A549 (cell line): ENCODE data around the gene ZSCAN10. TPM values are rescaled to one million over a fixed set of nuclear protein-coding genes. Genes with fewer than 3 reads are reported as not detected.
"Not testable (repeated sequence)": the region's sequence is repeated elsewhere in the genome, so short reads cannot be mapped to it uniquely, and the experiment has no call there.

Experiments used
- ATAC-seq, 2 experiments: fragments of 200-7000 bp in 1 of 2; fragments of >200 bp in 1 of 2; cut with Nextera tagmentation in 1 of 2; cut with Tn5 transposase in 1 of 2; 3 replicates each; pipeline versions ENCODE4 v1.8.0 to v1.9.1; 2018 to 2020; ENCODE audit warnings: mild to moderate bottlenecking in 1 of 2, moderate library complexity in 1 of 2
- CTCF ChIA-PET: fragments of 300-600 bp; sonication (Branson Sonifier 250); formaldehyde crosslinking; extraction: SDS; loops from one replicate; lab custom pipeline; 2021; ENCODE audit warnings: antibody characterized with exemption, inconsistent platforms; lab: Yijun Ruan, JAX
- POLR2A ChIA-PET: fragments of 350-600 bp; formaldehyde crosslinking; extraction: SDS; loops from one replicate; lab custom pipeline; 2021; ENCODE audit warnings: antibody characterized with exemption, inconsistent platforms; lab: Yijun Ruan, JAX
- DNase-seq, 2 experiments: peaks; one replicate each; pipeline versions ENCODE4 v3.0.0 to v3.0.0-alpha.2; 2011 to 2016; ENCODE audit warnings: low read depth in 1 of 2, low spot score in 1 of 2
- FAIRE-seq: peaks from 2 replicates; lab custom pipeline; 2011; peaks lifted over from hg19 to GRCh38; lab: Jason Lieb, UNC
- H3K27ac ChIP-seq, 2 experiments: fragments of >200 bp; sonication (Bioruptor Twin); formaldehyde crosslinking; 3 replicates each; pipeline ENCODE4 v1.5.1; 2016 to 2017
- H3K4me1 ChIP-seq: fragments of >200 bp; sonication (Bioruptor Twin); formaldehyde crosslinking; 3 replicates; pipeline ENCODE4 v1.6.1; 2016
- H3K4me2 ChIP-seq: fragments of >200 bp; sonication (Bioruptor Twin); formaldehyde crosslinking; 3 replicates; pipeline ENCODE4 v1.6.1; 2016
- H3K4me3 ChIP-seq: fragments of >200 bp; sonication (Bioruptor Twin); formaldehyde crosslinking; 3 replicates; pipeline ENCODE4 v1.5.1; 2016
- H3K9me3 ChIP-seq: fragments of >200 bp; sonication (Bioruptor Twin); formaldehyde crosslinking; 3 replicates; pipeline ENCODE4 v1.6.1; 2016
- ATOH8 ChIP-seq: fragments of 250-450 bp; sonication (Bioruptor Pico); IDR thresholded peaks from 2 replicates; pipeline ENCODE4 v1.5.0; 2020; ENCODE audit warnings: low read depth, mild to moderate bottlenecking, moderate library complexity
- BCL3 ChIP-seq: fragments of >200 bp; sonication (Bioruptor Twin); formaldehyde crosslinking; IDR thresholded peaks from 3 replicates; pipeline ENCODE4 v1.6.1; 2016
- CBX2 ChIP-seq: fragments of 200-600 bp; sonication (generic); IDR thresholded peaks from 2 replicates; pipeline ENCODE4 v1.6.1; 2016; ENCODE audit warnings: low read depth, mild to moderate bottlenecking, borderline replicate concordance
- CBX8 ChIP-seq: fragments of 200-600 bp; sonication (generic); IDR thresholded peaks from 2 replicates; pipeline ENCODE4 v1.6.1; 2016
- CEBPB ChIP-seq, 2 experiments: fragments of >200 bp in 1 of 2; sonication (Bioruptor Twin) in 1 of 2; formaldehyde crosslinking in 1 of 2; IDR thresholded peaks; 2 replicates each; pipeline ENCODE4 v1.6.1; 2012 to 2016
- CTCF ChIP-seq: fragments of >200 bp; sonication (Bioruptor Twin); formaldehyde crosslinking; IDR thresholded peaks from 3 replicates; pipeline ENCODE4 v1.5.1; 2016
- EHF ChIP-seq: fragments of 250-450 bp; sonication (Bioruptor Pico); IDR thresholded peaks from 2 replicates; pipeline ENCODE4 v1.5.0; 2020; ENCODE audit warnings: mild to moderate bottlenecking
- ELK1 ChIP-seq: fragments of 150-350 bp; IDR thresholded peaks from 2 replicates; pipeline ENCODE4 v1.6.1; 2014; ENCODE audit warnings: low read depth, mild to moderate bottlenecking, low read length
- ESRRA ChIP-seq: fragments of 150-350 bp; IDR thresholded peaks from 2 replicates; pipeline ENCODE4 v1.6.1; 2014; ENCODE audit warnings: mild to moderate bottlenecking, low read length, borderline replicate concordance
- HOXB13 ChIP-seq: fragments of 250-450 bp; sonication (Bioruptor Pico); IDR thresholded peaks from 2 replicates; pipeline ENCODE4 v1.5.0; 2020; ENCODE audit warnings: low read depth, mild to moderate bottlenecking, moderate library complexity
- HOXB5 ChIP-seq: fragments of 250-450 bp; sonication (Bioruptor Pico); IDR thresholded peaks from 2 replicates; pipeline ENCODE4 v1.5.0; 2020; ENCODE audit warnings: mild to moderate bottlenecking, moderate library complexity
- KDM1A ChIP-seq: fragments of 200-600 bp; sonication (generic); IDR thresholded peaks from 2 replicates; pipeline ENCODE4 v1.6.1; 2016; ENCODE audit warnings: low read depth, mild to moderate bottlenecking
- MAZ ChIP-seq: fragments of 150-350 bp; IDR thresholded peaks from 2 replicates; pipeline ENCODE4 v1.6.1; 2014; ENCODE audit warnings: antibody characterized with exemption, low read depth, low read length, borderline replicate concordance
- NPAS2 ChIP-seq: fragments of 250-450 bp; sonication (Bioruptor Pico); IDR thresholded peaks from 2 replicates; pipeline ENCODE4 v1.8.0; 2022; ENCODE audit warnings: mild to moderate bottlenecking, moderate library complexity, borderline replicate concordance
- POLR2A ChIP-seq: IDR thresholded peaks from 2 replicates; pipeline ENCODE4 v1.6.1; 2012; ENCODE audit warnings: mild to moderate bottlenecking, low read length
- POLR2AphosphoS2 ChIP-seq: conservative IDR thresholded peaks from 2 replicates; pipeline ENCODE4 v1.6.1; 2012; ENCODE audit warnings: low read length, improper control_type of control experiment, inconsistent platforms
- RARB ChIP-seq: fragments of 250-450 bp; sonication (Bioruptor Pico); IDR thresholded peaks from 2 replicates; pipeline ENCODE4 v1.8.0; 2021; ENCODE audit warnings: mild to moderate bottlenecking, moderate library complexity
- RCOR1 ChIP-seq: fragments of 150-350 bp; IDR thresholded peaks from 2 replicates; pipeline ENCODE4 v1.6.1; 2014; ENCODE audit warnings: antibody characterized with exemption, low read length, low read depth
- SMC3 ChIP-seq: fragments of >200 bp; sonication (Bioruptor Twin); formaldehyde crosslinking; IDR thresholded peaks from 3 replicates; pipeline ENCODE4 v1.6.1; 2018; ENCODE audit warnings: inconsistent platforms
- SREBF2 ChIP-seq: fragments of 450-650 bp; IDR thresholded peaks from 2 replicates; pipeline ENCODE4 v1.6.1; 2014; ENCODE audit warnings: mild to moderate bottlenecking, moderate library complexity
- ZC3H11A ChIP-seq: fragments of 450-650 bp; IDR thresholded peaks from 2 replicates; pipeline ENCODE4 v1.6.1; 2014; ENCODE audit warnings: antibody characterized with exemption, mild to moderate bottlenecking
- ZFP36 ChIP-seq: fragments of 450-650 bp; IDR thresholded peaks from 2 replicates; pipeline ENCODE4 v1.6.1; 2014; ENCODE audit warnings: borderline replicate concordance; ENCODE audit not compliant: partially characterized antibody
- ZSCAN20 ChIP-seq: fragments of 250-450 bp; sonication (Bioruptor Pico); IDR thresholded peaks from 2 replicates; pipeline ENCODE4 v1.8.0; 2022; ENCODE audit warnings: mild to moderate bottlenecking, moderate library complexity
- WGBS: methylation state at CpG from one replicate; pipeline ENCODE4 v1.1.6; 2017; ENCODE audit errors: missing lambda C conversion rate; 5-methylcytosine and 5-hydroxymethylcytosine counted together
- polyA plus RNA-seq, 4 experiments: library from polyadenylated mRNA; depleted of rRNA in 3 of 4; stranded (reverse); fragments of >200 nt; fragmentation: RNase III in 1 of 4; extraction: RNeasy Plus Mini Kit Qiagen cat#74134 plus additional on column Dnase treatment in 1 of 4; gene quantifications; 2 replicates in 3 of 4; 3 replicates in 1 of 4; pipeline ENCODE4 v1.2.3, GENCODE V29; 2011 to 2017

Gene ZSCAN10
- polyA plus RNA-seq, 2 of the 4 experiments (the other 2 are of a cell fraction): 0.08 TPM; not detected in 1

- H3K9me3 ChIP-seq: no peaks in the 10 kb centered on the region
- H3K4me2 ChIP-seq: no peak overlapping the region
- ATAC-seq: no peak
- H3K4me3 ChIP-seq: no peak overlapping the region
- no peaks in the 10 kb centered on the region for H3K4me1 ChIP-seq
- CTCF ChIA-PET: interaction anchor here (0.7 to 0.9 kb wide), 2 partner anchors 10 to 26 kb away, joined by 3 to 5 read pairs; no protein-coding TSS in a partner anchor
- TF ChIP-seq ESRRA: no peak
- TF ChIP-seq CEBPB (IDR thresholded peaks at IDR 0.05): no peak
- TF ChIP-seq SREBF2: no peak
- TF ChIP-seq BCL3: no peak
- no peak for TF ChIP-seq CBX8
- no peak for TF ChIP-seq RARB (CRISPR knock-in tag)
- no peak for TF ChIP-seq ATOH8
- no peak for TF ChIP-seq MAZ
- no peak for TF ChIP-seq RCOR1
- no peak for TF ChIP-seq CTCF
- no peak for TF ChIP-seq POLR2AphosphoS2
- no peak for TF ChIP-seq HOXB5 (CRISPR knock-in tag)
- TF ChIP-seq POLR2A: no peak
- no peak for TF ChIP-seq NPAS2 (CRISPR knock-in tag)
- no peak for TF ChIP-seq ELK1
- TF ChIP-seq ZFP36: no peak
- TF ChIP-seq CBX2: no peak
- TF ChIP-seq SMC3: no peak
- TF ChIP-seq HOXB13 (CRISPR knock-in tag): no peak
- TF ChIP-seq ZC3H11A: no peak
- POLR2A ChIA-PET: no interaction called here
- 69% methylated on average over 7 of the region's 7 CpGs for WGBS
- H3K27ac ChIP-seq: no peak overlapping the region
- FAIRE-seq: no peak
- DNase-seq: no peak
These were observed 14.0 kb downstream of the ZSCAN10 start for GRCh38 chr16:3084969-3085670.

GRCh38 chr16:3084491-3084890 is 14.6 kb downstream of the ZSCAN10 start:
- H3K4me2 ChIP-seq: no peak overlapping the region
- DNase-seq: no peak
- H3K27ac ChIP-seq: no peak overlapping the region
- ChIA-PET CTCF (interaction anchor here (1.1 to 1.6 kb wide), 2 partner anchors 14 to 25 kb away, joined by 3 read pairs; no protein-coding TSS in a partner anchor), POLR2A (no interaction called here)
- ATAC-seq: no peak
- no peaks in the 10 kb centered on the region for H3K9me3 ChIP-seq
- no peak overlapping the region for H3K4me3 ChIP-seq
- H3K4me1 ChIP-seq: no peaks in the 10 kb centered on the region
- 22% methylated on average over 1 of the region's 1 CpG for WGBS
- no peak for FAIRE-seq
- TF ChIP-seq ZSCAN20 (no peak), HOXB13 (CRISPR knock-in tag) (no peak), POLR2A (no peak), SMC3 (no peak), MAZ (no peak), KDM1A (no peak), RARB (CRISPR knock-in tag) (no peak), ESRRA (no peak), EHF (CRISPR knock-in tag) (no peak)

- H3K4me1 ChIP-seq, H3K4me2 ChIP-seq, H3K27ac ChIP-seq, H3K4me3 ChIP-seq, H3K9me3 ChIP-seq, DNase-seq, FAIRE-seq, POLR2A ChIA-PET, ATAC-seq: not testable (repeated sequence)
- CTCF ChIA-PET: interaction anchor here (0.8 to 1.6 kb wide), 7 partner anchors 10 to 36 kb away, joined by 3 to 6 read pairs (median 3); no protein-coding TSS in a partner anchor
- 93% methylated on average over 8 of the region's 8 CpGs for WGBS
These were observed 15.7 kb downstream of the ZSCAN10 start for GRCh38 chr16:3083408-3083807.

GRCh38 chr16:3081957-3082356 is 17.1 kb downstream of the ZSCAN10 start:
- POLR2A ChIA-PET, FAIRE-seq, H3K4me2 ChIP-seq, H3K4me1 ChIP-seq, H3K4me3 ChIP-seq, DNase-seq, ATAC-seq, H3K27ac ChIP-seq, H3K9me3 ChIP-seq: not testable (repeated sequence)
- WGBS: 75% methylated on average over 7 of the region's 13 CpGs
- CTCF ChIA-PET: interaction anchor here (0.7 kb wide), 1 partner anchor 22 kb away, joined by 3 read pairs; no protein-coding TSS in a partner anchor
